PC-9 (cell line): ENCODE measurements around the gene ANKRD24. TPM values are rescaled to one million over a fixed set of nuclear protein-coding genes. Genes with fewer than 3 reads are reported as not detected.
"Not testable (repeated sequence)": the region's sequence is repeated elsewhere in the genome, so short reads cannot be mapped to it uniquely, and the experiment has no call there.

Experiments used
- BruUV-seq: library from RNA; stranded (reverse); fragments of 400-500 nt; replicated peaks from 2 replicates; lab custom pipeline; 2021; lab: Mats Ljungman, UMichigan
- CTCF ChIA-PET: fragments of 300-600 bp; sonication (Branson Sonifier 250); formaldehyde crosslinking; loops from one replicate; lab custom pipeline; 2022; ENCODE audit warnings: antibody characterized with exemption; lab: Charles Lee
- POLR2A ChIA-PET: fragments of 300-600 bp; sonication (Branson Sonifier 250); formaldehyde crosslinking; loops from one replicate; lab custom pipeline; 2022; ENCODE audit warnings: antibody characterized with exemption; ENCODE audit not compliant: unreplicated experiment; lab: Charles Lee
- DNase-seq, 2 experiments: peaks; one replicate each; pipeline versions ENCODE4 v3.0.0 to v3.0.0-alpha.2; 2015 to 2022; ENCODE audit warnings: mixed read lengths in 1 of 2
- H2AFZ ChIP-seq: fragments of 200-600 bp; sonication (generic); 2 replicates; pipeline ENCODE4 v1.8.1; 2017; ENCODE audit warnings: antibody characterized with exemption
- H3F3A ChIP-seq: fragments of 200-600 bp; sonication (generic); 2 replicates; pipeline ENCODE4 v1.8.1; 2017; ENCODE audit warnings: antibody characterized with exemption, mild to moderate bottlenecking, low read depth; ENCODE audit not compliant: insufficient read depth
- H3K27ac ChIP-seq: fragments of 200-600 bp; sonication (generic); 2 replicates; pipeline ENCODE4 v1.6.1; 2016; ENCODE audit warnings: mixed run types
- H3K27me3 ChIP-seq: fragments of 200-600 bp; sonication (generic); 2 replicates; pipeline ENCODE4 v1.6.1; 2016; ENCODE audit warnings: low read depth, mixed run types; ENCODE audit not compliant: insufficient read depth
- H3K36me3 ChIP-seq: fragments of 200-600 bp; sonication (generic); 2 replicates; pipeline ENCODE4 v1.6.1; 2016; ENCODE audit warnings: low read depth, mixed run types
- H3K4me1 ChIP-seq: fragments of 200-600 bp; sonication (generic); replicated peaks from 2 replicates; pipeline ENCODE4 v1.6.1; 2016; ENCODE audit warnings: mixed run types; ENCODE audit not compliant: insufficient read depth
- H3K4me2 ChIP-seq: fragments of 200-600 bp; sonication (generic); 2 replicates; pipeline ENCODE4 v1.6.1; 2017; ENCODE audit warnings: mixed run types
- H3K4me3 ChIP-seq: fragments of 200-600 bp; sonication (generic); 2 replicates; pipeline ENCODE4 v1.6.1; 2016; ENCODE audit warnings: mixed run types
- H3K79me2 ChIP-seq: fragments of 200-600 bp; sonication (generic); 2 replicates; pipeline ENCODE4 v1.6.1; 2017; ENCODE audit warnings: low read depth, mixed run types
- H3K9me2 ChIP-seq: fragments of 200-600 bp; sonication (generic); 2 replicates; pipeline ENCODE4 v1.8.1; 2017; ENCODE audit warnings: mild to moderate bottlenecking; ENCODE audit not compliant: insufficient read depth
- H3K9me3 ChIP-seq: fragments of 200-600 bp; sonication (generic); 2 replicates; pipeline ENCODE4 v1.8.1; 2016; ENCODE audit warnings: low read depth; ENCODE audit not compliant: insufficient read depth
- H4K20me1 ChIP-seq: fragments of 200-600 bp; sonication (generic); 2 replicates; pipeline ENCODE4 v1.8.1; 2017; ENCODE audit not compliant: insufficient read depth
- EZH2 ChIP-seq: fragments of 200-600 bp; sonication (generic); IDR thresholded peaks from 2 replicates; pipeline ENCODE4 v1.8.0; 2017; ENCODE audit warnings: antibody characterized with exemption, low read depth
- intact Hi-C: fragments of 100-400 bp; cut with micrococcal nuclease; formaldehyde crosslinking; loops from one replicate; pipeline ENCODE4 v1.10.0; 2022; ENCODE audit not compliant: unreplicated experiment
- total RNA-seq: library from RNA; stranded (reverse); gene quantifications from 2 replicates; pipeline ENCODE4 v1.2.3, GENCODE V29; 2021
- TF ChIP-seq, protein P1 (sequence below): fragments of 200-600 bp; sonication (generic); conservative IDR thresholded peaks from 2 replicates; pipeline ENCODE4 v1.6.1; 2017; ENCODE audit warnings: mixed run types, antibody characterized with exemption, mild to moderate bottlenecking, moderate library complexity

Gene ANKRD24
- total RNA-seq, 1 experiment from 2014 or later = 0.79 TPM

GRCh38 chr19:4228765-4229178 lies 46.3 kb downstream of the ANKRD24 start:
- Histone ChIP-seq H3K4me1 (no peaks in the 10 kb centered on the region), H3K4me3 (no peak overlapping the region), H3K9me3 (no peaks in the 10 kb centered on the region), H3F3A (no peaks in the 10 kb centered on the region), H3K27me3 (no peaks in the 10 kb centered on the region), H3K36me3 (no peaks in the 10 kb centered on the region), H4K20me1 (no peaks in the 10 kb centered on the region), H3K27ac (no peak overlapping the region), H3K79me2 (no peaks in the 10 kb centered on the region), H3K4me2 (peak overlapping the region; percentile 57), H3K9me2 (no peaks in the 10 kb centered on the region), H2AFZ (no peak overlapping the region)
- CTCF ChIA-PET = no interaction called here
- intact Hi-C loops = no loop called here
- no TSS peak for BruUV-seq
- no peak for TF ChIP-seq EZH2
- TF ChIP-seq, protein P1, sequence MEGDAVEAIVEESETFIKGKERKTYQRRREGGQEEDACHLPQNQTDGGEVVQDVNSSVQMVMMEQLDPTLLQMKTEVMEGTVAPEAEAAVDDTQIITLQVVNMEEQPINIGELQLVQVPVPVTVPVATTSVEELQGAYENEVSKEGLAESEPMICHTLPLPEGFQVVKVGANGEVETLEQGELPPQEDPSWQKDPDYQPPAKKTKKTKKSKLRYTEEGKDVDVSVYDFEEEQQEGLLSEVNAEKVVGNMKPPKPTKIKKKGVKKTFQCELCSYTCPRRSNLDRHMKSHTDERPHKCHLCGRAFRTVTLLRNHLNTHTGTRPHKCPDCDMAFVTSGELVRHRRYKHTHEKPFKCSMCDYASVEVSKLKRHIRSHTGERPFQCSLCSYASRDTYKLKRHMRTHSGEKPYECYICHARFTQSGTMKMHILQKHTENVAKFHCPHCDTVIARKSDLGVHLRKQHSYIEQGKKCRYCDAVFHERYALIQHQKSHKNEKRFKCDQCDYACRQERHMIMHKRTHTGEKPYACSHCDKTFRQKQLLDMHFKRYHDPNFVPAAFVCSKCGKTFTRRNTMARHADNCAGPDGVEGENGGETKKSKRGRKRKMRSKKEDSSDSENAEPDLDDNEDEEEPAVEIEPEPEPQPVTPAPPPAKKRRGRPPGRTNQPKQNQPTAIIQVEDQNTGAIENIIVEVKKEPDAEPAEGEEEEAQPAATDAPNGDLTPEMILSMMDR = no peak
- POLR2A ChIA-PET = no interaction called here
- no peak for DNase-seq

- no peaks in the 10 kb centered on the region for H3K4me1 ChIP-seq
- TF ChIP-seq, protein P1 = no peak
- no peak for TF ChIP-seq EZH2
- H3K27me3 ChIP-seq = no peaks in the 10 kb centered on the region
- H3K36me3 ChIP-seq = no peaks in the 10 kb centered on the region
- intact Hi-C loops = no loop called here
- no peaks in the 10 kb centered on the region for H4K20me1 ChIP-seq
- no peaks in the 10 kb centered on the region for H3K9me2 ChIP-seq
- H3K4me3 ChIP-seq = no peak within 1 kb of the TSS
- no peaks in the 10 kb centered on the region for H3K79me2 ChIP-seq
- no peak within 1 kb of the TSS for H3K27ac ChIP-seq
- no peaks in the 10 kb centered on the region for H3F3A ChIP-seq
- H3K4me2 ChIP-seq = peak within 1 kb of the TSS; percentile 57
- H3K9me3 ChIP-seq = no peaks in the 10 kb centered on the region
- ChIA-PET CTCF (no interaction called here), POLR2A (interaction anchor here (0.6 kb wide), 1 partner anchor 306 kb away, joined by 6 read pairs; the partner anchor contains the start of gene PLIN5)
- peak in 1 of 2 experiments; percentile 43 for DNase-seq
- BruUV-seq = no TSS peak
- H2AFZ ChIP-seq = no peak within 1 kb of the TSS
Measured at GRCh38 chr19:4229179-4229931, 46.9 kb downstream of the ANKRD24 start, which contains the start of gene EBI3. Gene EBI3 (plus strand): TSS chr19:4229523. CDS start chr19:4229551, 28 bp downstream.

GRCh38 chr19:4230237-4230636 lies 47.7 kb downstream of the ANKRD24 start:
- H3K79me2 ChIP-seq, H3F3A ChIP-seq, DNase-seq, H3K4me2 ChIP-seq, H4K20me1 ChIP-seq, H3K4me1 ChIP-seq, H3K36me3 ChIP-seq, H3K27me3 ChIP-seq, POLR2A ChIA-PET, H3K9me3 ChIP-seq, H3K27ac ChIP-seq, BruUV-seq, H2AFZ ChIP-seq, intact Hi-C loops, H3K4me3 ChIP-seq, CTCF ChIA-PET, H3K9me2 ChIP-seq: not testable (repeated sequence)

- POLR2A ChIA-PET, CTCF ChIA-PET, H3K4me3 ChIP-seq, H3K36me3 ChIP-seq, H3K9me3 ChIP-seq, H3F3A ChIP-seq, H3K4me2 ChIP-seq, DNase-seq, H4K20me1 ChIP-seq, H3K79me2 ChIP-seq, intact Hi-C loops, H3K4me1 ChIP-seq, H3K9me2 ChIP-seq, H3K27me3 ChIP-seq, H2AFZ ChIP-seq, H3K27ac ChIP-seq, BruUV-seq: not testable (repeated sequence)
Measured at GRCh38 chr19:4231521-4231920, 49.0 kb downstream of the ANKRD24 start.

GRCh38 chr19:4232139-4232538 lies 49.6 kb downstream of the ANKRD24 start:
- H4K20me1 ChIP-seq, H3F3A ChIP-seq, H3K9me3 ChIP-seq, intact Hi-C loops, H3K4me1 ChIP-seq, H3K4me3 ChIP-seq, H3K27me3 ChIP-seq, H3K9me2 ChIP-seq, POLR2A ChIA-PET, DNase-seq, H3K79me2 ChIP-seq, BruUV-seq, H3K27ac ChIP-seq, H2AFZ ChIP-seq, CTCF ChIA-PET, H3K36me3 ChIP-seq, H3K4me2 ChIP-seq: not testable (repeated sequence)
